Erythroblast (primary cell): Measurements from ENCODE around the gene BMPR1B.

Experiments used
- GATA1 ChIP-seq: IDR thresholded peaks from 2 replicates; pipeline ENCODE4 v1.6.1; 2011; ENCODE audit warnings: low read depth, mild to moderate bottlenecking, control low read depth, low read length, moderate library complexity
- POLR2A ChIP-seq: IDR thresholded peaks from 2 replicates; pipeline ENCODE4 v1.6.1; 2011; ENCODE audit warnings: mild to moderate bottlenecking, low read length

GRCh38 chr4:94819371-94820168, 61.8 kb downstream of the BMPR1B start:
- no peak for TF ChIP-seq POLR2A
- no peak for TF ChIP-seq GATA1
